Liver (tissue), 9 donors: Measurements from ENCODE around the gene SMYD3. TPM values are rescaled to one million over a fixed set of nuclear protein-coding genes. Genes with fewer than 3 reads are reported as not detected.

Experiments
- DNase-seq: peaks from one replicate; pipeline ENCODE4 v3.0.0-alpha.2; 2017; ENCODE audit warnings: low spot score
- H3K27ac ChIP-seq, 2 donors: one replicate each; pipeline ENCODE4 v1.7.0; 2013; ENCODE audit warnings: inconsistent platforms in 2 of 2, low read length in 2 of 2, control low read depth in 1 of 2, low read depth in 1 of 2, mild to moderate bottlenecking in 1 of 2
- H3K27me3 ChIP-seq, 4 donors: one replicate each; pipeline versions ENCODE4 v1.6.1 to v1.7.0; 2013; ENCODE audit warnings: low read length in 3 of 4, inconsistent platforms in 1 of 4, mild to moderate bottlenecking in 1 of 4, moderate library complexity in 1 of 4; ENCODE audit not compliant: control insufficient read depth in 4 of 4, insufficient read depth in 4 of 4
- H3K36me3 ChIP-seq, 4 donors: one replicate each; pipeline versions ENCODE4 v1.6.1 to v1.7.0; 2013; ENCODE audit warnings: low read length in 3 of 4, mild to moderate bottlenecking in 3 of 4, low read depth in 1 of 4, moderate library complexity in 1 of 4; ENCODE audit not compliant: control insufficient read depth in 4 of 4, insufficient read depth in 3 of 4
- H3K4me1 ChIP-seq, 4 donors: one replicate each; pipeline versions ENCODE4 v1.6.1 to v1.7.0; 2013; ENCODE audit warnings: low read length in 3 of 4, mild to moderate bottlenecking in 3 of 4, moderate library complexity in 1 of 4; ENCODE audit not compliant: control insufficient read depth in 4 of 4, insufficient read depth in 4 of 4
- H3K4me3 ChIP-seq, 3 donors: one replicate each; pipeline versions ENCODE4 v1.6.1 to v1.7.0; 2013; ENCODE audit warnings: low read length in 3 of 3, control low read depth in 1 of 3, low read depth in 1 of 3, mild to moderate bottlenecking in 1 of 3
- H3K9ac ChIP-seq, 2 donors: one replicate each; pipeline ENCODE4 v1.7.0; 2013; ENCODE audit warnings: low read length in 2 of 2, mild to moderate bottlenecking in 2 of 2, moderate library complexity in 2 of 2, control low read depth in 1 of 2, low read depth in 1 of 2
- H3K9me3 ChIP-seq, 4 donors: one replicate each; pipeline versions ENCODE4 v1.6.1 to v1.7.0; 2013; ENCODE audit warnings: low read length in 3 of 4; ENCODE audit not compliant: control insufficient read depth in 4 of 4
- EGR1 ChIP-seq, 2 donors: IDR thresholded peaks; 2 replicates each; pipeline ENCODE4 v1.6.1; 2016 to 2018; ENCODE audit warnings: antibody characterized with exemption in 2 of 2, low read depth in 2 of 2
- FOXA1 ChIP-seq: IDR thresholded peaks from 2 replicates; pipeline ENCODE4 v1.6.1; 2016; ENCODE audit warnings: antibody characterized with exemption
- FOXA2 ChIP-seq: IDR thresholded peaks from 2 replicates; pipeline ENCODE4 v1.6.1; 2016; ENCODE audit warnings: antibody characterized with exemption
- GABPA ChIP-seq, 2 donors: IDR thresholded peaks in 1 of 2; conservative IDR thresholded peaks in 1 of 2; 2 replicates each; pipeline ENCODE4 v1.6.1; 2016; ENCODE audit warnings: antibody characterized with exemption in 2 of 2, mild to moderate bottlenecking in 1 of 2, moderate library complexity in 1 of 2
- HNF4A ChIP-seq, 2 donors: conservative IDR thresholded peaks; 2 replicates each; pipeline ENCODE4 v1.6.1; 2016; ENCODE audit warnings: antibody characterized with exemption in 2 of 2, mild to moderate bottlenecking in 2 of 2
- HNF4G ChIP-seq: IDR thresholded peaks from 2 replicates; pipeline ENCODE4 v1.6.1; 2016; ENCODE audit warnings: antibody characterized with exemption
- JUND ChIP-seq, 2 donors: IDR thresholded peaks; 2 replicates each; pipeline ENCODE4 v1.6.1; 2016; ENCODE audit warnings: antibody characterized with exemption in 2 of 2
- NR2F2 ChIP-seq: IDR thresholded peaks from 2 replicates; pipeline ENCODE4 v1.6.1; 2016; ENCODE audit warnings: antibody characterized with exemption
- RAD21 ChIP-seq, 2 donors: IDR thresholded peaks; 2 replicates each; pipeline ENCODE4 v1.6.1; 2016; ENCODE audit warnings: antibody characterized with exemption in 2 of 2, mild to moderate bottlenecking in 2 of 2
- RXRA ChIP-seq, 2 donors: IDR thresholded peaks; 2 replicates each; pipeline ENCODE4 v1.6.1; 2017 to 2018; ENCODE audit warnings: antibody characterized with exemption in 2 of 2, mild to moderate bottlenecking in 1 of 2
- SP1 ChIP-seq: IDR thresholded peaks from 2 replicates; pipeline ENCODE4 v1.6.1; 2018; ENCODE audit warnings: antibody characterized with exemption, mild to moderate bottlenecking
- TAF1 ChIP-seq: conservative IDR thresholded peaks from 2 replicates; pipeline ENCODE4 v1.6.1; 2016; ENCODE audit warnings: antibody characterized with exemption, mild to moderate bottlenecking
- YY1 ChIP-seq: IDR thresholded peaks from 2 replicates; pipeline ENCODE4 v1.6.1; 2016; ENCODE audit warnings: antibody characterized with exemption, mild to moderate bottlenecking
- WGBS: extraction: QIAGEN DNeasy Blood & Tissue Kit; methylation state at CpG from one replicate; pipeline ENCODE4 v1.1.7; 2013; 5-methylcytosine and 5-hydroxymethylcytosine counted together
- polyA plus RNA-seq, 2 donors: library from polyadenylated mRNA; stranded (reverse) in 1 of 2; unstranded in 1 of 2; fragments of 200-250 nt in 1 of 2; fragments of >200 nt in 1 of 2; fragmentation: Nextera tagmentation in 1 of 2; extraction: Ambion mirVana in 1 of 2; gene quantifications; one replicate each; pipeline versions ENCODE4 v1.2.1 to v1.2.3, GENCODE V29; 2013 to 2015
- total RNA-seq, 2 donors: library from RNA; depleted of rRNA; stranded (reverse); fragments of >200 nt; gene quantifications; one replicate each; pipeline ENCODE4 v1.2.3, GENCODE V29; 2014
- TF ChIP-seq, protein P1 (sequence below): IDR thresholded peaks from 2 replicates; pipeline ENCODE4 v1.6.1; 2016; ENCODE audit warnings: antibody characterized with exemption, mild to moderate bottlenecking
- TF ChIP-seq, protein P2 (sequence below): IDR thresholded peaks from 2 replicates; pipeline ENCODE4 v1.6.1; 2016; ENCODE audit warnings: antibody characterized with exemption
- TF ChIP-seq, protein P3 (sequence below): IDR thresholded peaks from 2 replicates; pipeline ENCODE4 v1.6.1; 2016; ENCODE audit warnings: antibody characterized with exemption
- TF ChIP-seq, protein P4 (sequence below): IDR thresholded peaks from 2 replicates; pipeline ENCODE4 v1.6.1; 2016; ENCODE audit warnings: antibody characterized with exemption
- donor health status: healthy.
- donor health status: healthy.
- donor health status: healthy.
- donor health status: healthy.
- donor health status: healthy.

SMYD3 gene
- total and polyA plus RNA-seq, 4 donors: 3.1 to 9.1 (median 8.0) TPM

DNA sequence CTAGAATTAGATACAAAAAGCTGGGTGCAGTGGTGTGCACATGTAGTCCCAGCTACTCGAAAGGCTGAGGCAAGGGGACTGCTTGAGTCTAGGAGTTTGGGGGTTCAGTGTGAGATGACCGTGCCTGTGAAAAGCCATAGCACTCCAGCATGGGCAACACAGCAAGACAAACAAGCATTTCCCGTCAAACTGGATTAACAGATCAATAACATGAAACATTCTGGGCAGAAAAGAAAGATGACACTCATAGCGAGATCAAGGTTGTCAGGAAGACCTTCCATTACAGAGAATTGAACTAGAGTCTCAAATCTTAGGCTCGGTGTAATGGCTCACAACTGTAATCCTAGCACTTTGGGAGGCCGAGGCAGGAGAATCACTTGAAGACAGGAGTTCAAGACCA lies 45.0 kb upstream of the SMYD3 start (continued):
- TF ChIP-seq, protein P1, sequence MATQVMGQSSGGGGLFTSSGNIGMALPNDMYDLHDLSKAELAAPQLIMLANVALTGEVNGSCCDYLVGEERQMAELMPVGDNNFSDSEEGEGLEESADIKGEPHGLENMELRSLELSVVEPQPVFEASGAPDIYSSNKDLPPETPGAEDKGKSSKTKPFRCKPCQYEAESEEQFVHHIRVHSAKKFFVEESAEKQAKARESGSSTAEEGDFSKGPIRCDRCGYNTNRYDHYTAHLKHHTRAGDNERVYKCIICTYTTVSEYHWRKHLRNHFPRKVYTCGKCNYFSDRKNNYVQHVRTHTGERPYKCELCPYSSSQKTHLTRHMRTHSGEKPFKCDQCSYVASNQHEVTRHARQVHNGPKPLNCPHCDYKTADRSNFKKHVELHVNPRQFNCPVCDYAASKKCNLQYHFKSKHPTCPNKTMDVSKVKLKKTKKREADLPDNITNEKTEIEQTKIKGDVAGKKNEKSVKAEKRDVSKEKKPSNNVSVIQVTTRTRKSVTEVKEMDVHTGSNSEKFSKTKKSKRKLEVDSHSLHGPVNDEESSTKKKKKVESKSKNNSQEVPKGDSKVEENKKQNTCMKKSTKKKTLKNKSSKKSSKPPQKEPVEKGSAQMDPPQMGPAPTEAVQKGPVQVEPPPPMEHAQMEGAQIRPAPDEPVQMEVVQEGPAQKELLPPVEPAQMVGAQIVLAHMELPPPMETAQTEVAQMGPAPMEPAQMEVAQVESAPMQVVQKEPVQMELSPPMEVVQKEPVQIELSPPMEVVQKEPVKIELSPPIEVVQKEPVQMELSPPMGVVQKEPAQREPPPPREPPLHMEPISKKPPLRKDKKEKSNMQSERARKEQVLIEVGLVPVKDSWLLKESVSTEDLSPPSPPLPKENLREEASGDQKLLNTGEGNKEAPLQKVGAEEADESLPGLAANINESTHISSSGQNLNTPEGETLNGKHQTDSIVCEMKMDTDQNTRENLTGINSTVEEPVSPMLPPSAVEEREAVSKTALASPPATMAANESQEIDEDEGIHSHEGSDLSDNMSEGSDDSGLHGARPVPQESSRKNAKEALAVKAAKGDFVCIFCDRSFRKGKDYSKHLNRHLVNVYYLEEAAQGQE: no peak
- TF ChIP-seq SP1: peak; percentile 49
- TF ChIP-seq YY1: peak; percentile 14
- TF ChIP-seq RAD21 (IDR thresholded peaks at IDR 0.05): peak in 1 of 2 donors; percentile 19
- no peak for TF ChIP-seq NR2F2

DNA sequence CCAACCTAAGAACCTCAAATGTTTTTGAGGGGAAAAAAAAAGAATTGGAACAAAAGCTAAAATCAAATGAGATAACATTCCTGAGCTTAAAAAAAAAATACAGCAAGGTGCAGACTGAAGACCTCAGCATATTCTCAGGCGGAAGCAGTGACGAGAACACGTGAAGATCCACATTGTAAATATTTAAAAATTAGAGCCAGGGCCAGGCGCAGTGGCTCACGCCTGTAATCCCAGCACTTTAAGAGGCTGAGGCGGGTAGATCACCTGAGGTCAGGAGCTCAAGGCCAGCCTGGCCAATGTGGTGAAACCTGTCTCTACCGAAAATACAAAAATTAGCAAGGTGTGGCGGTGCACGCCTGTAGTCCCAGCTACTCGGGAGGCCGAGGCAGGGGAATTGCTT lies 43.3 kb upstream of the SMYD3 start:
- Histone ChIP-seq H3K27ac (no peak overlapping the region), H3K9me3 (no peaks in the 10 kb centered on the region)

More for the DNA sequence above, 43.3 kb upstream of the SMYD3 start:
- Histone ChIP-seq H3K9ac (no peak overlapping the region), H3K27me3 (no peaks in the 10 kb centered on the region), H3K4me3 (no peak overlapping the region), H3K36me3 (peaks cover 2 to 26% (median 14%) of the 10 kb centered on the region in 4 donors), H3K4me1 (peaks cover 0 to 11% (median 2%) of the 10 kb centered on the region in 4 donors)
- WGBS: 51% methylated on average over 11 of the region's 11 CpGs
- DNase-seq: no peak
- no peak for TF ChIP-seq FOXA2
- no peak for TF ChIP-seq RAD21 (IDR thresholded peaks at IDR 0.05)
- TF ChIP-seq RXRA (IDR thresholded peaks at IDR 0.05): peak; percentile 14 to 34
- no peak for TF ChIP-seq HNF4G
- no peak for TF ChIP-seq YY1
- TF ChIP-seq HNF4A (conservative IDR thresholded peaks at IDR 0.05): peak in 1 of 2 donors; percentile 33
- no peak for TF ChIP-seq JUND (IDR thresholded peaks at IDR 0.05)
- TF ChIP-seq, protein P2, sequence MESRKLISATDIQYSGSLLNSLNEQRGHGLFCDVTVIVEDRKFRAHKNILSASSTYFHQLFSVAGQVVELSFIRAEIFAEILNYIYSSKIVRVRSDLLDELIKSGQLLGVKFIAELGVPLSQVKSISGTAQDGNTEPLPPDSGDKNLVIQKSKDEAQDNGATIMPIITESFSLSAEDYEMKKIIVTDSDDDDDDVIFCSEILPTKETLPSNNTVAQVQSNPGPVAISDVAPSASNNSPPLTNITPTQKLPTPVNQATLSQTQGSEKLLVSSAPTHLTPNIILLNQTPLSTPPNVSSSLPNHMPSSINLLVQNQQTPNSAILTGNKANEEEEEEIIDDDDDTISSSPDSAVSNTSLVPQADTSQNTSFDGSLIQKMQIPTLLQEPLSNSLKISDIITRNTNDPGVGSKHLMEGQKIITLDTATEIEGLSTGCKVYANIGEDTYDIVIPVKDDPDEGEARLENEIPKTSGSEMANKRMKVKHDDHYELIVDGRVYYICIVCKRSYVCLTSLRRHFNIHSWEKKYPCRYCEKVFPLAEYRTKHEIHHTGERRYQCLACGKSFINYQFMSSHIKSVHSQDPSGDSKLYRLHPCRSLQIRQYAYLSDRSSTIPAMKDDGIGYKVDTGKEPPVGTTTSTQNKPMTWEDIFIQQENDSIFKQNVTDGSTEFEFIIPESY: no peak
- TF ChIP-seq, protein P3, sequence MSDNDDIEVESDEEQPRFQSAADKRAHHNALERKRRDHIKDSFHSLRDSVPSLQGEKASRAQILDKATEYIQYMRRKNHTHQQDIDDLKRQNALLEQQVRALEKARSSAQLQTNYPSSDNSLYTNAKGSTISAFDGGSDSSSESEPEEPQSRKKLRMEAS: no peak
- TF ChIP-seq GABPA (IDR thresholded peaks at IDR 0.05 in 1 of 2, conservative IDR thresholded peaks at IDR 0.05 in 1 of 2): peak in 1 of 2 donors; percentile 10
- no peak for TF ChIP-seq EGR1 (IDR thresholded peaks at IDR 0.05; ENCODE audit: low read depth in 2 of 2)
- TF ChIP-seq FOXA1: no peak
- TF ChIP-seq, protein P1: no peak
- no peak for TF ChIP-seq SP1
- no peak for TF ChIP-seq TAF1
- no peak for TF ChIP-seq NR2F2
- TF ChIP-seq, protein P4, sequence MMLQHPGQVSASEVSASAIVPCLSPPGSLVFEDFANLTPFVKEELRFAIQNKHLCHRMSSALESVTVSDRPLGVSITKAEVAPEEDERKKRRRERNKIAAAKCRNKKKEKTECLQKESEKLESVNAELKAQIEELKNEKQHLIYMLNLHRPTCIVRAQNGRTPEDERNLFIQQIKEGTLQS: no peak
